SK-N-SH treated with all-trans-retinoic acid at 6 μM for 48 hours (cell line): ENCODE data around the gene TRIM7.

Experiments
- ATAC-seq: fragments of 200-7000 bp; cut with Tn5 transposase; 3 replicates; pipeline ENCODE4 v1.9.1; 2020; ENCODE audit warnings: mild to moderate bottlenecking, moderate library complexity
- ARNTL ChIP-seq: fragments of 450-650 bp; formaldehyde crosslinking; IDR thresholded peaks from 2 replicates; pipeline ENCODE4 v1.5.0; 2020; ENCODE audit warnings: low read depth, mild to moderate bottlenecking, moderate library complexity, borderline replicate concordance
- BACH2 ChIP-seq: fragments of 250-450 bp; sonication (Bioruptor Pico); IDR thresholded peaks from 2 replicates; pipeline ENCODE4 v1.9.0; 2021; ENCODE audit warnings: mild to moderate bottlenecking, borderline replicate concordance
- CREB5 ChIP-seq: fragments of 250-450 bp; sonication (Bioruptor Pico); IDR thresholded peaks from 2 replicates; pipeline ENCODE4 v1.5.1; 2020; ENCODE audit warnings: low read depth, mild to moderate bottlenecking, moderate library complexity
- CSDC2 ChIP-seq: fragments of 250-450 bp; sonication (Bioruptor Pico); IDR thresholded peaks from 2 replicates; pipeline ENCODE4 v1.5.0; 2020; ENCODE audit warnings: mild to moderate bottlenecking, moderate library complexity
- CSRNP3 ChIP-seq: fragments of 250-450 bp; sonication (Bioruptor Pico); IDR thresholded peaks from 2 replicates; pipeline ENCODE4 v1.5.1; 2021; ENCODE audit warnings: mild to moderate bottlenecking, moderate library complexity
- ESRRG ChIP-seq: fragments of 250-450 bp; sonication (Bioruptor Pico); IDR thresholded peaks from 2 replicates; pipeline ENCODE4 v1.6.1; 2021; ENCODE audit warnings: mild to moderate bottlenecking
- GLIS3 ChIP-seq: fragments of 250-450 bp; sonication (Bioruptor Pico); IDR thresholded peaks from 2 replicates; pipeline ENCODE4 v1.5.0; 2020; ENCODE audit warnings: mild to moderate bottlenecking, moderate library complexity
- OSR1 ChIP-seq: fragments of 250-450 bp; sonication (Bioruptor Pico); IDR thresholded peaks from 2 replicates; pipeline ENCODE4 v1.8.0; 2022; ENCODE audit warnings: moderate library complexity, mild to moderate bottlenecking, inconsistent platforms
- PATZ1 ChIP-seq: fragments of 250-450 bp; sonication (Bioruptor Pico); IDR thresholded peaks from 2 replicates; pipeline ENCODE4 v1.8.0; 2020; ENCODE audit warnings: mild to moderate bottlenecking, moderate library complexity, borderline replicate concordance
- POU6F1 ChIP-seq: fragments of 250-450 bp; sonication (Bioruptor Pico); IDR thresholded peaks from 2 replicates; pipeline ENCODE4 v1.8.0; 2021; ENCODE audit warnings: low read depth, mild to moderate bottlenecking, moderate library complexity, borderline replicate concordance
- PPARA ChIP-seq: fragments of 250-450 bp; sonication (Bioruptor Pico); IDR thresholded peaks from 2 replicates; pipeline ENCODE4 v1.5.0; 2020; ENCODE audit warnings: mild to moderate bottlenecking, borderline replicate concordance
- TCF4 ChIP-seq: fragments of 250-450 bp; sonication (Bioruptor Pico); IDR thresholded peaks from 2 replicates; pipeline ENCODE4 v1.8.0; 2021; ENCODE audit warnings: mild to moderate bottlenecking, moderate library complexity, borderline replicate concordance
- ZC3H10 ChIP-seq: fragments of 250-450 bp; sonication (Bioruptor Pico); IDR thresholded peaks from 2 replicates; pipeline ENCODE4 v1.5.1; 2021; ENCODE audit warnings: mild to moderate bottlenecking, moderate library complexity
- ZFP3 ChIP-seq: fragments of 250-450 bp; sonication (Bioruptor Pico); IDR thresholded peaks from 2 replicates; pipeline ENCODE4 v1.5.0; 2020; ENCODE audit warnings: mild to moderate bottlenecking, moderate library complexity
- ZFP30 ChIP-seq: fragments of 450-650 bp; formaldehyde crosslinking; IDR thresholded peaks from 2 replicates; pipeline ENCODE4 v1.5.0; 2022; ENCODE audit warnings: mild to moderate bottlenecking, moderate library complexity
- ZNF565 ChIP-seq: fragments of 450-650 bp; formaldehyde crosslinking; conservative IDR thresholded peaks from 2 replicates; pipeline ENCODE4 v1.5.0; 2020; ENCODE audit warnings: low read depth, mild to moderate bottlenecking, moderate library complexity
- ZNF70 ChIP-seq: fragments of 450-650 bp; formaldehyde crosslinking; IDR thresholded peaks from 2 replicates; pipeline ENCODE4 v1.5.0; 2020; ENCODE audit warnings: mild to moderate bottlenecking, moderate library complexity
- ZNF8 ChIP-seq: fragments of 450-650 bp; formaldehyde crosslinking; IDR thresholded peaks from 2 replicates; pipeline ENCODE4 v1.5.0; 2020; ENCODE audit warnings: mild to moderate bottlenecking, moderate library complexity

The TRIM7 gene

GRCh38 chr5:181243018-181243563 lies 38.1 kb upstream of the TRIM7 start (continued):
- no peak for TF ChIP-seq PATZ1 (CRISPR knock-in tag)
- no peak for TF ChIP-seq CREB5 (CRISPR knock-in tag)

- 0 out of 2 replicates have a peak, but pooled peaks have one; percentile 45 for TF ChIP-seq ZFP3 (CRISPR knock-in tag)
- TF ChIP-seq CREB5 (CRISPR knock-in tag): no peak
- no peak for TF ChIP-seq TCF4 (CRISPR knock-in tag)
- TF ChIP-seq ZNF70: no peak
- TF ChIP-seq ESRRG: no peak
- no peak for ATAC-seq
Measured at GRCh38 chr5:181242031-181242451, 37.0 kb upstream of the TRIM7 start.

- peak; percentile 9 for ATAC-seq
- TF ChIP-seq ZC3H10 (CRISPR knock-in tag): no peak
- TF ChIP-seq ARNTL (CRISPR knock-in tag): no peak
- no peak for TF ChIP-seq CREB5 (CRISPR knock-in tag)
- no peak for TF ChIP-seq CSRNP3
- no peak for TF ChIP-seq GLIS3 (CRISPR knock-in tag)
- no peak for TF ChIP-seq OSR1 (CRISPR knock-in tag)
- TF ChIP-seq ZNF565 (CRISPR knock-in tag): no peak
- TF ChIP-seq PPARA (CRISPR knock-in tag): no peak
- no peak for TF ChIP-seq BACH2
Measured at GRCh38 chr5:181241393-181241975, 36.5 kb upstream of the TRIM7 start.

- no peak for ATAC-seq
- TF ChIP-seq ESRRG: no peak
- no peak for TF ChIP-seq CSRNP3
- TF ChIP-seq POU6F1 (CRISPR knock-in tag): no peak
- no peak for TF ChIP-seq OSR1 (CRISPR knock-in tag)
- TF ChIP-seq CREB5 (CRISPR knock-in tag): no peak
- TF ChIP-seq ZFP30: no peak
- no peak for TF ChIP-seq ZNF8
- TF ChIP-seq ARNTL (CRISPR knock-in tag): no peak
- no peak for TF ChIP-seq CSDC2
Measured at GRCh38 chr5:181239062-181239663, 34.2 kb upstream of the TRIM7 start.
